ENCODE results near the gene HIPK2.

The HIPK2 gene

GRCh38 chr7:139777948-139778841 lies at the start of gene HIPK2:
Gene HIPK2, minus strand, starts transcription at chr7:139777998. Its CDS starts 375 bp downstream, at chr7:139777623.
- DNase-seq, result peak; percentile 56

GRCh38 chr7:139827042-139827441 lies 49.2 kb upstream of the HIPK2 start:
- DNase-seq, result no peak

GRCh38 chr7:139825666-139826290 lies 48.0 kb upstream of the HIPK2 start:
- no peak for DNase-seq

- DNase-seq, result no peak
Measured at GRCh38 chr7:139823959-139824521, 46.2 kb upstream of the HIPK2 start.

- DNase-seq, result no peak
Measured at GRCh38 chr7:139822855-139823254, 45.1 kb upstream of the HIPK2 start.

- DNase-seq, result no peak
Measured at GRCh38 chr7:139821349-139822105, 43.7 kb upstream of the HIPK2 start.

- DNase-seq, result no peak
Measured at GRCh38 chr7:139820089-139820488, 42.3 kb upstream of the HIPK2 start.

- no peak for DNase-seq
Measured at GRCh38 chr7:139817249-139817648, 39.5 kb upstream of the HIPK2 start.

- DNase-seq, result no peak
Measured at GRCh38 chr7:139813689-139814088, 35.9 kb upstream of the HIPK2 start.

- no peak for DNase-seq
Measured at GRCh38 chr7:139813151-139813550, 35.4 kb upstream of the HIPK2 start.

GRCh38 chr7:139811066-139811465 lies 33.3 kb upstream of the HIPK2 start:
- DNase-seq, result no peak

- no peak for DNase-seq
Measured at GRCh38 chr7:139808846-139809442, 31.1 kb upstream of the HIPK2 start.

GRCh38 chr7:139808427-139808826 lies 30.6 kb upstream of the HIPK2 start:
- DNase-seq, result no peak

GRCh38 chr7:139807009-139807408 lies 29.2 kb upstream of the HIPK2 start:
- no peak for DNase-seq

GRCh38 chr7:139804571-139804970 lies 26.8 kb upstream of the HIPK2 start:
- no peak for DNase-seq

GRCh38 chr7:139799586-139799985 lies 21.8 kb upstream of the HIPK2 start:
- DNase-seq, result no peak

- no peak for DNase-seq
Measured at GRCh38 chr7:139798892-139799291, 21.1 kb upstream of the HIPK2 start.

- no peak for DNase-seq
Measured at GRCh38 chr7:139798221-139798620, 20.4 kb upstream of the HIPK2 start.

- DNase-seq, result no peak
Measured at GRCh38 chr7:139797607-139798006, 19.8 kb upstream of the HIPK2 start.

- no peak for DNase-seq
Measured at GRCh38 chr7:139791316-139791715, 13.5 kb upstream of the HIPK2 start.

GRCh38 chr7:139784648-139785047 lies 6.8 kb upstream of the HIPK2 start:
- no peak for DNase-seq

GRCh38 chr7:139783647-139784385 lies 6.0 kb upstream of the HIPK2 start:
- no peak for DNase-seq
